Pancreas (tissue), 10 donors: ENCODE data around the gene FMN2. TPM values are rescaled to one million over a fixed set of nuclear protein-coding genes. Genes with fewer than 3 reads are reported as not detected.

Experiments used
- ATAC-seq, 4 donors: fragments of 200-7000 bp; cut with Tn5 transposase; one replicate each; pipeline versions ENCODE4 v1.8.0 to v1.9.1; 2020; ENCODE audit warnings: mild to moderate bottlenecking in 4 of 4, moderate library complexity in 4 of 4
- DNase-seq, 6 donors: peaks; one replicate each; pipeline ENCODE4 v3.0.0-alpha.2; 2020
- FAIRE-seq: peaks from 2 replicates; lab custom pipeline; 2012; peaks lifted over from hg19 to GRCh38; lab: Jason Lieb, UNC
- H3K27ac ChIP-seq, 4 donors: fragments of 200-600 bp; sonication (generic); 1 replicate in 3 of 4; 2 replicates in 1 of 4; pipeline versions ENCODE4 v1.5.0 to v1.8.0; 2020
- H3K27me3 ChIP-seq, 4 donors: fragments of 200-600 bp; one replicate each; pipeline ENCODE4 v1.8.0; 2021
- H3K36me3 ChIP-seq, 3 donors: fragments of 200-600 bp; sonication (generic) in 1 of 3; one replicate each; pipeline versions ENCODE4 v1.5.0 to v1.8.0; 2020 to 2021
- H3K4me1 ChIP-seq, 3 donors: fragments of 200-600 bp; one replicate each; pipeline ENCODE4 v1.8.0; 2021
- H3K4me3 ChIP-seq, 4 donors: fragments of 200-600 bp; sonication (generic) in 2 of 4; one replicate each; pipeline versions ENCODE4 v1.5.0 to v1.8.0; 2020 to 2021
- H3K9me3 ChIP-seq, 4 donors: fragments of 200-600 bp; one replicate each; pipeline ENCODE4 v1.8.0; 2021
- CTCF ChIP-seq, 4 donors: fragments of 200-600 bp; sonication (generic) in 3 of 4; IDR thresholded peaks; one replicate each; pipeline versions ENCODE4 v1.5.0 to v1.8.0; 2021; ENCODE audit warnings: antibody characterized with exemption in 4 of 4
- WGBS, 2 donors: extraction: QIAGEN DNeasy Blood & Tissue Kit; methylation state at CpG; one replicate each; pipeline ENCODE4 v1.1.7; 2013; 5-methylcytosine and 5-hydroxymethylcytosine counted together
- intact Hi-C, 3 donors: fragments of 100-400 bp; cut with DNase I; formaldehyde crosslinking; loops; one replicate each; pipeline versions ENCODE4 v1.11.1 to v1.14.2; 2022
- polyA plus RNA-seq, 2 donors: library from polyadenylated mRNA; stranded (reverse); fragments of 200-250 nt; gene quantifications; one replicate each; pipeline ENCODE4 v1.2.3, GENCODE V29; 2013
- total RNA-seq, 6 donors: library from RNA; stranded (reverse); fragmentation: NEBNext Ultra II Directional in 4 of 6; extraction: Animal tissue kit (Norgen Biotek cat#: 25700) in 4 of 6; gene quantifications; one replicate each; pipeline versions ENCODE4 v1.2.1 to v1.2.4, GENCODE V29; 2021 to 2023
- donor health status: healthy with polysubstance abuse.
- donor health status: DM: no; HTN: no; CAD: no; lungs with moderate emphysema.
- donor health status: DM: no; HTN: no; CAD: no.
- donor health status: control.
- donor health status: control.
- donor health status: Bipolar disorder and iron deficiency.
- donor health status: DM: yes; HTN: yes; CAD: no.
- donor health status: DM: no; HTN: no; CAD: no.
- donor health status: DM: no; HTN: no; CAD: no.
- donor health status: DM: yes; HTN: yes; CAD: no.

The FMN2 gene
- total and polyA plus RNA-seq, 8 donors, result 0.56 to 8.2 (median 2.0) TPM

- ATAC-seq (no peak), DNase-seq (no peak), FAIRE-seq (no peak)
- H3K4me1 ChIP-seq, result no peaks in the 10 kb centered on the region
- peaks cover 0 to 4% (median 0%) of the 10 kb centered on the region in 4 donors for H3K27me3 ChIP-seq
- no peak overlapping the region for H3K4me3 ChIP-seq
- 88 to 98% methylated on average over 2 of the region's 2 CpGs for WGBS, 2 donors
- intact Hi-C loops, result no loop called here
- H3K36me3 ChIP-seq, result no peaks in the 10 kb centered on the region
- no peaks in the 10 kb centered on the region for H3K9me3 ChIP-seq
- no peak for TF ChIP-seq CTCF (IDR thresholded peaks at IDR 0.05)
- no peak overlapping the region for H3K27ac ChIP-seq
Measured at GRCh38 chr1:240128366-240128765, 36.7 kb downstream of the FMN2 start.

- no peaks in the 10 kb centered on the region for H3K4me1 ChIP-seq
- no peak overlapping the region for H3K27ac ChIP-seq
- no peak for TF ChIP-seq CTCF (IDR thresholded peaks at IDR 0.05)
- WGBS, 2 donors, result 71 to 85% methylated on average over 1 of the region's 1 CpG
- no peak for FAIRE-seq
- H3K27me3 ChIP-seq, result no peaks in the 10 kb centered on the region
- ATAC-seq, result no peak
- no peak overlapping the region for H3K4me3 ChIP-seq
- no peaks in the 10 kb centered on the region for H3K36me3 ChIP-seq
- DNase-seq, result no peak
- no peaks in the 10 kb centered on the region for H3K9me3 ChIP-seq
- intact Hi-C loops, result no loop called here
Measured at GRCh38 chr1:240134113-240134512, 42.4 kb downstream of the FMN2 start.

GRCh38 chr1:240134596-240134995 is 42.9 kb downstream of the FMN2 start:
- no peak for TF ChIP-seq CTCF (IDR thresholded peaks at IDR 0.05)
- Histone ChIP-seq H3K4me1 (no peaks in the 10 kb centered on the region), H3K27me3 (no peaks in the 10 kb centered on the region), H3K4me3 (no peak overlapping the region), H3K9me3 (no peaks in the 10 kb centered on the region), H3K27ac (no peak overlapping the region), H3K36me3 (no peaks in the 10 kb centered on the region)
- intact Hi-C loops, result no loop called here
- FAIRE-seq, result no peak
- DNase-seq, result no peak
- WGBS, 2 donors, result 57 to 60% methylated on average over 2 of the region's 2 CpGs
- ATAC-seq, result no peak

- intact Hi-C loops, result no loop called here
- TF ChIP-seq CTCF (IDR thresholded peaks at IDR 0.05), result no peak
- FAIRE-seq, result no peak
Measured at GRCh38 chr1:240136402-240136801, 44.7 kb downstream of the FMN2 start.

GRCh38 chr1:240138867-240139266 is 47.2 kb downstream of the FMN2 start:
- H3K4me3 ChIP-seq, result no peak overlapping the region
- WGBS, 2 donors, result 53 to 65% methylated on average over 4 of the region's 4 CpGs
- TF ChIP-seq CTCF (IDR thresholded peaks at IDR 0.05), result no peak
- ATAC-seq (no peak), DNase-seq (no peak), FAIRE-seq (no peak)
- no peaks in the 10 kb centered on the region for H3K27me3 ChIP-seq
- H3K4me1 ChIP-seq, result no peaks in the 10 kb centered on the region
- no peaks in the 10 kb centered on the region for H3K36me3 ChIP-seq
- H3K27ac ChIP-seq, result no peak overlapping the region
- H3K9me3 ChIP-seq, result no peaks in the 10 kb centered on the region
- intact Hi-C loops, result no loop called here

More at GRCh38 chr1:240136402-240136801, 44.7 kb downstream of the FMN2 start:
- WGBS, 2 donors, result 63 to 74% methylated on average over 3 of the region's 3 CpGs
- H3K27me3 ChIP-seq, result no peaks in the 10 kb centered on the region
- H3K9me3 ChIP-seq, result no peaks in the 10 kb centered on the region
- no peaks in the 10 kb centered on the region for H3K4me1 ChIP-seq
- DNase-seq, result no peak
- H3K27ac ChIP-seq, result no peak overlapping the region
- no peak for ATAC-seq
- H3K36me3 ChIP-seq, result no peaks in the 10 kb centered on the region
- H3K4me3 ChIP-seq, result no peak overlapping the region
